Gastroesophageal sphincter (tissue), 4 donors: ENCODE results near the gene LECT2. TPM values are rescaled to one million over a fixed set of nuclear protein-coding genes. Genes with fewer than 3 reads are reported as not detected.
A peak's percentile ranks its signal among the peaks of the same experiment; 100 is the strongest.

Experiments used
- ATAC-seq: fragments of 150-250 bp; one replicate; pipeline ENCODE4 v1.9.1; 2016; ENCODE audit warnings: mild to moderate bottlenecking, moderate library complexity
- H3K27ac ChIP-seq, 4 donors: fragments of 200-600 bp; sonication (generic) in 3 of 4; 1 replicate in 3 of 4; 2 replicates in 1 of 4; pipeline ENCODE4 v1.5.1; 2016 to 2019
- H3K27me3 ChIP-seq: fragments of 200-600 bp; sonication (generic); one replicate; pipeline ENCODE4 v1.5.1; 2019
- H3K36me3 ChIP-seq, 2 donors: fragments of 200-600 bp; sonication (generic); one replicate each; pipeline ENCODE4 v1.5.1; 2019; ENCODE audit warnings: control low read depth in 1 of 2
- H3K4me1 ChIP-seq, 3 donors: fragments of 200-600 bp; sonication (generic); 1 replicate in 2 of 3; 2 replicates in 1 of 3; pipeline ENCODE4 v1.5.1; 2016 to 2019; ENCODE audit warnings: control low read depth in 2 of 3
- H3K4me3 ChIP-seq, 2 donors: fragments of 200-600 bp; sonication (generic); one replicate each; pipeline ENCODE4 v1.5.1; 2019; ENCODE audit warnings: mild to moderate bottlenecking in 1 of 2, moderate library complexity in 1 of 2
- H3K9me3 ChIP-seq, 3 donors: fragments of 200-600 bp; sonication (generic); one replicate each; pipeline ENCODE4 v1.5.1; 2017 to 2019; ENCODE audit warnings: control low read depth in 2 of 3
- EP300 ChIP-seq: sonication (generic); formaldehyde crosslinking; IDR thresholded peaks from one replicate; pipeline ENCODE4 v1.6.1; 2017; ENCODE audit warnings: antibody characterized with exemption, mild to moderate bottlenecking
- POLR2A ChIP-seq, 2 donors: fragments of 450-650 bp; IDR thresholded peaks; one replicate each; pipeline ENCODE4 v1.6.1; 2017; ENCODE audit warnings: antibody characterized with exemption in 2 of 2, mild to moderate bottlenecking in 2 of 2, moderate library complexity in 1 of 2
- POLR2AphosphoS5 ChIP-seq: sonication (generic); formaldehyde crosslinking; IDR thresholded peaks from one replicate; pipeline ENCODE4 v1.6.1; 2017; ENCODE audit warnings: antibody characterized with exemption
- WGBS, 2 donors: methylation state at CpG; one replicate each; pipeline ENCODE4 v1.1.5; 2018; ENCODE audit warnings: low coverage in 1 of 2; 5-methylcytosine and 5-hydroxymethylcytosine counted together
- total RNA-seq, 4 donors: library from RNA; depleted of rRNA; stranded (reverse); fragments of >200 nt; gene quantifications; one replicate each; pipeline ENCODE4 v1.1.0, GENCODE V29; 2016
- TF ChIP-seq, protein P1 (sequence below), 4 experiments: fragments of 200-600 bp in 2 of 4; fragments of 450-650 bp in 2 of 4; sonication (generic) in 1 of 4; IDR thresholded peaks; one replicate each; pipeline ENCODE4 v1.5.1; 2017 to 2019; ENCODE audit warnings: antibody characterized with exemption in 4 of 4, mild to moderate bottlenecking in 2 of 4, moderate library complexity in 2 of 4

Gene LECT2
- total RNA-seq, 4 donors from 2014 or later: not detected

DNA sequence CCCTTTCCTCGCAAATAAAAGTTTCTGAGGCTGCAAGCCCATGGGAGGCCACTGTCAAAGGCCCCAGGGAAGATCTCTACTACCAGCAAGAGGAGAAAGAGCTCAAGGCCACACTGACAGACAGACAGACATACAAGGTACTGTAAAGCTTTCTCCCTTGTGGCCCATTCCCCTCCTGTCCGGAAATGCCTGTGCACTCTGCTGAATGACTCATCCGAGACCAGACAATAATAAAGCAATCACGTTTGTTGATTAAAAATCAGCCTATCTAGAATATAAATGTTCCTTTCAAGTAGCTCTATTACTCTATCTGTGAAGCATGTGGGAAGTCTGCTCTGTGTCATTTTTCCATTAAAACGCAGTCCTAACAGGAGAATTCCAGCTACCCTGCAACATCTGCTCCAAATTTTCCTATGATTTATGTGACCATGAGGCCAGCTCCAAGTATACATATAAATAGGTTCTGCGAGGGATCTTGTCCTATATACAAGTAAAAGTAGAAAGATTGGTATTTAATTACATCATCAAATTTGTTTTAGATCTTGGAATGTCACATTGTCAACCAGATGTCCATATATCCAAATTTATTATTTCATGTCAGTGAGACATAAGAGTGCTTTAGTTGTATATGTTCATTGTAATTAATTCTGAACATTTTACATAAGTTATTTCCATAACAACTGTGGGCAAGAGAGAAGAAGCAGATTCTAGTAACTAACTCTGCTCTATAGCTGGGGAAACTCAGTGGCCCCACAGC lies 39.3 kb upstream of the LECT2 start:
- Histone ChIP-seq H3K4me3 (no peak overlapping the region), H3K27ac (peak overlapping the region in 3 of 4 donors; percentile 48 to 78 (median 65)), H3K27me3 (no peaks in the 10 kb centered on the region), H3K36me3 (no peaks in the 10 kb centered on the region), H3K4me1 (peaks cover 4 to 25% (median 8%) of the 10 kb centered on the region in 3 donors), H3K9me3 (no peaks in the 10 kb centered on the region)
- WGBS, 2 donors: 7 to 15% methylated on average over 5 of the region's 6 CpGs
- ATAC-seq: peak; percentile 70
- TF ChIP-seq, protein P1, sequence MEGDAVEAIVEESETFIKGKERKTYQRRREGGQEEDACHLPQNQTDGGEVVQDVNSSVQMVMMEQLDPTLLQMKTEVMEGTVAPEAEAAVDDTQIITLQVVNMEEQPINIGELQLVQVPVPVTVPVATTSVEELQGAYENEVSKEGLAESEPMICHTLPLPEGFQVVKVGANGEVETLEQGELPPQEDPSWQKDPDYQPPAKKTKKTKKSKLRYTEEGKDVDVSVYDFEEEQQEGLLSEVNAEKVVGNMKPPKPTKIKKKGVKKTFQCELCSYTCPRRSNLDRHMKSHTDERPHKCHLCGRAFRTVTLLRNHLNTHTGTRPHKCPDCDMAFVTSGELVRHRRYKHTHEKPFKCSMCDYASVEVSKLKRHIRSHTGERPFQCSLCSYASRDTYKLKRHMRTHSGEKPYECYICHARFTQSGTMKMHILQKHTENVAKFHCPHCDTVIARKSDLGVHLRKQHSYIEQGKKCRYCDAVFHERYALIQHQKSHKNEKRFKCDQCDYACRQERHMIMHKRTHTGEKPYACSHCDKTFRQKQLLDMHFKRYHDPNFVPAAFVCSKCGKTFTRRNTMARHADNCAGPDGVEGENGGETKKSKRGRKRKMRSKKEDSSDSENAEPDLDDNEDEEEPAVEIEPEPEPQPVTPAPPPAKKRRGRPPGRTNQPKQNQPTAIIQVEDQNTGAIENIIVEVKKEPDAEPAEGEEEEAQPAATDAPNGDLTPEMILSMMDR (IDR thresholded peaks at IDR 0.05): no peak
- no peak for TF ChIP-seq POLR2A (IDR thresholded peaks at IDR 0.05)
- TF ChIP-seq POLR2AphosphoS5: peak; percentile 32
- no peak for TF ChIP-seq EP300

DNA sequence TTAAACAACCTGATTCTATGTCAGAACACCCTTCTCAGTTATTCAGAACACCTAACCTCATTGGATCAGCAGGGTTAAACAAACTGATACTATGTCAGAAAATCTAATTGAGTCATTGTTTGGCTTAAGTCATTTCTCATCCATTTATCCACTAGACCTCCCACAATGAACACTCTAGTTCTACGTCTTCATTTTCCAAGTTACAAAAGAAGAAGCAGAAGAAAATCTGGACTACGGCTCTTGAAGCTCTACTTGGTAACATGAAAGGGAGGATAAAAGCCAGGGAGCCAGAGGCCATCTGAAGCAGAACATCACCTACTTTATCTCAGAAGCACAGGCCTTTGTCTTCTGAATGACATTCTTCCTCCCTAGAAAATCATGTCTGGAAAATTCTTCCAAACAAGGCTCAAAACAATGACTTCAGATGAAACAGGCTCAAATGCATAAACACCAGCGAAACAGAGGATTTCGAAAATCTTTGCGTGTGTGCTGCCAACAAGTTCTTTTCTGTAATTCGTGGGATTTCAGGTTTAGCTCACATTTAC lies 38.6 kb upstream of the LECT2 start:
- peak; percentile 54 for ATAC-seq
- Histone ChIP-seq H3K4me3 (no peak overlapping the region), H3K27me3 (no peaks in the 10 kb centered on the region), H3K9me3 (no peaks in the 10 kb centered on the region), H3K27ac (peak overlapping the region in 3 of 4 donors; percentile 48 to 78 (median 65)), H3K36me3 (no peaks in the 10 kb centered on the region), H3K4me1 (peaks cover 4 to 25% (median 8%) of the 10 kb centered on the region in 3 donors)
- TF ChIP-seq POLR2A (IDR thresholded peaks at IDR 0.05): no peak
- TF ChIP-seq, protein P1 (IDR thresholded peaks at IDR 0.05): no peak
- no peak for TF ChIP-seq POLR2AphosphoS5
- TF ChIP-seq EP300: no peak
- WGBS, 2 donors: 54% methylated on average over 3 to 6 of the region's 6 CpGs

DNA sequence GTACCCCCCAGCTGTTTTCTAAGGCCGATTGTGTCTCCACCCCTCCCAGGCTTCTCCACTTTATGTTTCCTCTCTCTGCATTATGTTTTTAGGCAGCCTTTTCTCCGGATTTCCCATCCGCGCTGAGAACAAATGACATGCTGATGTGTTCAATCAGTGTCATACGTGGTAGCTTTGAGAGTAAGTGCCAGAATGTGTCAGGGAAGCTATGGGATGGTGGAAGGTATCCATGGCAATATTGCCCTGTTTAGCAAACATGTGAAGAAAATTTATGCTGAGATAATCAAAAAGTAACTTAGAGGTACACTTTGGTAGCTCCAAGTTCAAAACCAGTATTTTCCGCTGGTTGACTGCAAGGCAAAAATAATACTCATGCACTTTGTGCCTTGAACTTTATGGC lies 36.6 kb upstream of the LECT2 start:
- 83 to 88% methylated on average over 5 to 6 of the region's 6 CpGs for WGBS, 2 donors
- H3K4me1 ChIP-seq: peaks cover 4 to 34% (median 8%) of the 10 kb centered on the region in 3 donors
- H3K36me3 ChIP-seq: no peaks in the 10 kb centered on the region
- H3K27me3 ChIP-seq: no peaks in the 10 kb centered on the region
- no peak overlapping the region for H3K4me3 ChIP-seq
- TF ChIP-seq POLR2AphosphoS5: no peak
- TF ChIP-seq, protein P1 (IDR thresholded peaks at IDR 0.05): no peak
- TF ChIP-seq POLR2A (IDR thresholded peaks at IDR 0.05): no peak
- no peak for TF ChIP-seq EP300
- no peak for ATAC-seq
- H3K27ac ChIP-seq: peak overlapping the region in 2 of 4 donors; percentile 36 to 49
- no peaks in the 10 kb centered on the region for H3K9me3 ChIP-seq

DNA sequence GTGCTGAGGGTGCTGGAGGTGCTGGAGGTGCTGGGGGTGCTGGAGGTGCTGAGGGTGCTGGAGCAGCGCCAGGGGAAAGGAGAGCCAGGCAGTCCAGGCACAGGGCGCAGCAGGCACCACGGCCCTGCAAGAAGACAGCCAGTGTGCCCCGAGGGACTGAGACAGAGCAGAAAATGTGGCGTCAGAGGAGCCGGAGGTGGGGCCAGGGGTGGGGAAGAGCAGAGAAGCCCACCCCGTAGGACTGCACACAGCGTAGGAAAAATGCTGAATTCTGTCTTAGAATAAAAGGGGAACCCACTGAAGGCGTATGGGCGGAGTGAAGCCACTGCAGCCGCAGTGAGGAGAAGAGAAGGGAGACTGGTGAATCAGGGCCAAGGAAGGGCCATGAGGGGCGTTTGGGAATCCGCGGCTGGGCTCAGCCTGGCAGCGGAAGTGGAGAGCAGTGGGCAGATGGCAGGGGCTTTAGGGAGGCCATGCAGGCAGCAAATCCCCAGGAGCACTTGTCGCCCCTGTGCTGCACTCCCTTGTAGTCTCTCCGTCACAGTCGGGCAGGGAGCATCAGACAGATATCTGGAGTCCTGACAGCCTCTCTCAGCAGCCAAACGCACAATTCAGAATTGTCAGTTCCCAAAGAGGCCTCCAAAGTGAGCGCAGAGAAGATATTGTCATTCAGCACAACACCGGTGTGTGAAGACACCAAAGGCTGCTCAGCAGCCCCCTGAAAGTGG lies 35.9 kb upstream of the LECT2 start:
- peaks cover 4 to 32% (median 8%) of the 10 kb centered on the region in 3 donors for H3K4me1 ChIP-seq
- peak; percentile 27 for ATAC-seq

More for the DNA sequence above, 35.9 kb upstream of the LECT2 start:
- Histone ChIP-seq H3K9me3 (no peaks in the 10 kb centered on the region), H3K27ac (peak overlapping the region in 2 of 4 donors; percentile 36 to 49), H3K4me3 (no peak overlapping the region), H3K27me3 (no peaks in the 10 kb centered on the region), H3K36me3 (no peaks in the 10 kb centered on the region)
- no peak for TF ChIP-seq POLR2AphosphoS5
- no peak for TF ChIP-seq EP300
- TF ChIP-seq, protein P1 (IDR thresholded peaks at IDR 0.05): no peak
- no peak for TF ChIP-seq POLR2A (IDR thresholded peaks at IDR 0.05)
- 73 to 80% methylated on average over 15 to 18 of the region's 21 CpGs for WGBS, 2 donors
